ENCODE data around the gene MALT1.
A peak's percentile ranks its signal among the peaks of the same experiment; 100 is the strongest.
"Not testable (repeated sequence)": the region's sequence is repeated elsewhere in the genome, so short reads cannot be mapped to it uniquely, and the experiment has no call there.

Gene MALT1

DNA sequence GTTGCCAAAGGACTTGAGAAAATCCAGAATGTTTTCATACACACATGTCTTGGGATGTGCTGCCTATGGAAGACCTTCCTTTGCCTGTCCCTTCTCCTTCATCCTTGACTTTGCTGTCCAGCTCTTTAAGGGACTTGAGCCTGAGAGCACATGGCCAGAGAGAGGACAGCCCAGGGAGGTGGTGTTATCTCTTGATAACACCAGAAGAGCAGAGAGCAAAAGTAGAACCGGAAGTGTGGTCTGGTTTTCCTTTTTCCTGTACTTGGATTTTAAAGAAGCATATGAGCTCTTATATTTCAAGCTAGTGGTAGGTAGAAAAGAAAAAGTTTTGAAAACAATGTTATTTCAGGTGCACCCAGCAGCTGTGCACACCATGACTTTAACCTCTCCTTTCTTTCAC lies 99.3 kb downstream of the MALT1 start:
- no peak for DNase-seq (ENCODE audit: low read depth in 2 of 3, low spot score in 2 of 3)

DNA sequence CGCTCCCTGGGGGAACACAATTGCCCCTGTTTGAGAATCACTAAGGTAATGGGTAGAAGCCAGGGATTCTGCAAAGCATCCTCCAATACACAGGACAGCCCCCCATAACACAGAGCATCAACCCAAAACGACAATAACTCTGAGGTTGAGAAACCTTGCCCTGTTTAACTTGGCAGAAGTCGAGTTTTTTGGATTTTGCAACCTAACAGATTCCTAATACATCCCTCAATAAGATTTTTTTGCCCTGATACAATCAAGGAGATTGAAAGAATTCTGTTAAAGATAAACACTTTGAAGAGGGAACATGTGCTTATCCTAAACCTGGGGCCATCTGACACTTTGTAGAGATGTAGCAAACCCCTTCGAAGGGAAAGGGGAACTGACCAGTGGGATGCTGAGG lies 100.9 kb downstream of the MALT1 start:
- DNase-seq (ENCODE audit: low read depth in 2 of 3, low spot score in 2 of 3), result no peak

DNA sequence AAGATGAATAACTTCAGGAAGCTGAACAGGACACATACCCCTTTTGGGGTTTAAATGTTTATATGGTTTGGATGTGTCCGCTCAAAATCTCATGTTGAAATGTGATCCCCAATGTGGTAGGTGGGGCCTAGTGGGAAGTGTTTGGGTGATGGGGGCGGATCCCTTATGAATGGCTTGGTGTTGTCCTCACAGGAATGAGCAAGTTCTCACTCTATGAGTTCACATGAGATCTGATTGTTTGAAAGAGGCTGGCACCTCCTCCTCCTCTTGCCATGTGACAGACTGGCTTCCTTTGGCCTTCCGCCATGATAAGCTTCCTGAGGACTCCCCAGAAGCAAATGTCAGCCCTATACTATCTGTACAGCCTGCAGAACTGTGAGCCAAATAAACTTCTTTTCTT lies 104.8 kb downstream of the MALT1 start:
- no peak for DNase-seq (ENCODE audit: low read depth in 2 of 3, low spot score in 2 of 3)

DNA sequence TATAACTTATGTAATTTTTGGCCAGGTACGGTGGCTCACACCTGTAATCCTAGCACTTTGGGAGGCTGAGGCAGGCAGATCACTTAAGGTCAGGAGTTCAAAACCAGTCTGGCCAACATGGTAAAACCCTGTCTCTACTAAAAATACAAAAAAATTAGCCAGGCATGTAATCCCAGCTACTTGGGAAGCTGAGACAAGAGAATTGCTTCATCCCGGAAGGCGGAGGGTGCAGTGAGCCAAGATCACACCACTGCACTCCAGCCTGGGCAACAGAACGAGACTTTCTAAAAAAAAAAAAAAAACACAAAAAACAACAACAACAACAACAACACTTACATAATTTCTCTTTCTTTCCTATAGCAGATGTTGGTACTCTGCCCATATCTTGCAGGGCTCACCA lies 105.3 kb downstream of the MALT1 start:
- not testable (repeated sequence) for DNase-seq (ENCODE audit: low read depth in 2 of 3, low spot score in 2 of 3)

DNA sequence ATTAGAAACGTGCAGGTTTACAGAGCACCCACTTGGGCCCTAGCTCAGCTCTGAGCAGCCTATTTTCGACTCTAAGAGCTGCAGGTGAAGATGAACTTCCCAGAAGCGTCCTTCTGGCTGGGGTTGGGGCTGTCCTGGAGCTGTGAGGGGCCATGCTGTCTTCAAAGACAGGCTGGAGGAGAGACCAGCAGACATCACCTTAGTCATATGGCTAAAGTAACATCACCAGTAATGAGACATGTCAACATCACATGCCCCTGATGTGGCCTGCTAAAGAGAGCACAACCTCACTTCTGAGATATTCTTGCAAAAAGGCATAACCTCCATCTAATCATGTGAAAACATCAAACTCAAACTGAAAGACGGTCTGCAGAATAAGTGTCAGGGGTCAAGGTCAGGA lies 106.2 kb downstream of the MALT1 start:
- DNase-seq (ENCODE audit: low read depth in 2 of 3, low spot score in 2 of 3), result no peak

DNA sequence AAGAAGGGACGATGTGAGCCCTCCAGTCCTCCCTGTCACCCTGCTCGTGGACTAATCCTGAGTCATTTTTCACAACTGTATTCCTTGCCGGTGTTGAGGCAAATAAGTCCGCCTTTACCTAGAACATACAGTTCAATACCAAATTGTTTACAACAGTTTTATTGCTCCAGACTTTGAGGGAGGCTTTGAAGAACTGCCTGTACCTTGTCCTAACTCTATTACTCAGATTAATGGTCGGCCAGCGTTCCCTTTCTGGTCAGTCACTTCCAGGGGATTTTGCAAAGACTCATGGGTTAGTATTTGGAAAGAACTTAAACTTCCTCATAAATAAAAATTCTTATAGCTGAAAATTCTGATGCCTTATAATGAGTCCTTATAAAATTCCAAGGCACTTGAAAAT lies 108.3 kb downstream of the MALT1 start:
- DNase-seq (ENCODE audit: low read depth in 2 of 3, low spot score in 2 of 3), result no peak

DNA sequence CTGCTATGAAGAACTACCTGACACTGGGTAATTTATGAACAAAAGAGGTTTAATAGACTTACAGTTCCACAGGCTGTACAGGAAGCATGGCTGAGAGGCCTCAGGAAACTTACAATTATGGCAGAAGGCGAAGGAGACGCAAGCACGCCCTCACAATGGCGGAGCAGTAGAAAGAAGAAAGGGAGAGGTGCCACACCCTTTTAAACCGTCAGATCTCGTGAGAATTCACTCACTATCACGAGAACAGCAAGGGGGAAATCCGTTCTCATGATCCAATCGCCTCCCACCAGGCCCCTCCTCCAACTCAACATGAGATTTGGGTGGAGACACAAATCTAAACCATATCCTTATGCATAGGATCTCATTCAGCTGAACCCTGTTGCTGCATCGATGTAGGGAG lies 108.8 kb downstream of the MALT1 start:
- no peak for DNase-seq (ENCODE audit: low read depth in 2 of 3, low spot score in 2 of 3)

DNA sequence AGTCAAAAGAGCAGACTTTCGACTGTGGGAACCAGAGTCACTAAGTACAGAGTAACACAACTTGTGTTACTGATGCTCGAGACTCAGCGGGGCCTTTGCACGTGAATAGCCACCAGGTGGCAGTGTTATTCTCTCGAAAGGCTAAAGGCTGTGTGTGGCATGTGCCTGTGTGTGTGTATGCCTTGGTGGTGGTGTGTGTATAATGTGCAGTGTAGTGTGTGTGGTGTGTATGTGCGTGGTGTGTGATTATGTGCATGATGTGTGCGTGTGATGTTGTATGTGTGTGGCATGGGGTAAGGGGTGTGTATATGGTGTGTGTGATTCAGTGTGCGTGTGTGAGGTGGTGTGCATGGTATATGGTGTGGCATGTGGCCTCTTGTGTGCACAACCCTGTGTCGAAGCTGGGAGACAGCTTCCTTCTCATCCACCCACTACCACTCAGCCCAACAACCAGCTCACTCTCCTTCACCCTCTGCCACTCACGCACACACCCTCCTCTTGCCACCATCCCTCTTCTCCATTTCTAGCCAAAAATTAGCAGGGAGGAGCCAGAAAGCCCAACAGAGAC lies 110.4 kb downstream of the MALT1 start:
- peak; percentile 20 to 40 (median 23) for DNase-seq (ENCODE audit: low read depth in 2 of 3, low spot score in 2 of 3)

DNA sequence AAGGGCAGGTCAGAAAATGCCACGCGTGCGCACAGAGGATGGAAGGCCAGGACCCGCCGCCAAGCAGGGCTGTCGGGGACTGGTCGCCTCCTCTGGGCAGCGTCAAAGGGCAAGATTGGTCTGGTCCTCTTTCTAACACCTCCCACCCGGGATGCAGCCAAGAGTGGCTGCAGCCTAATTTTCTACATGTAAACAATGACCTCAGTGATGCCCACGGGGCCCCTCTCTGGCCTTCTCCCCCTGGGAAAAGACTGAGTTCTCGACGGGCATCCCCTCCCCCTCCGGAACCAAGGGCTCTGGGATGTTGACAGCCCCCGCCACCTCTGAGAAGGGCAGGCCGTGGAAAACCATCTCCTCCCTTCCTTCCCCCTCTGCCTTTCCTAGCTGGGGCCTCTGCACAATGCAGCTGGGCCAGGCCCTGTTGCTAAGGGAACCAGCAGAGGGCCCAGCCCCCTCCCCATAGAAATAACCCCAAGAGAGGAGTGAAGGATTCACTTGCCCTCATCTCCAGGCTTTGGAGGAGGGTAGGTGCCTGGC lies 113.4 kb downstream of the MALT1 start:
- DNase-seq (ENCODE audit: low read depth in 2 of 3, low spot score in 2 of 3), result no peak

DNA sequence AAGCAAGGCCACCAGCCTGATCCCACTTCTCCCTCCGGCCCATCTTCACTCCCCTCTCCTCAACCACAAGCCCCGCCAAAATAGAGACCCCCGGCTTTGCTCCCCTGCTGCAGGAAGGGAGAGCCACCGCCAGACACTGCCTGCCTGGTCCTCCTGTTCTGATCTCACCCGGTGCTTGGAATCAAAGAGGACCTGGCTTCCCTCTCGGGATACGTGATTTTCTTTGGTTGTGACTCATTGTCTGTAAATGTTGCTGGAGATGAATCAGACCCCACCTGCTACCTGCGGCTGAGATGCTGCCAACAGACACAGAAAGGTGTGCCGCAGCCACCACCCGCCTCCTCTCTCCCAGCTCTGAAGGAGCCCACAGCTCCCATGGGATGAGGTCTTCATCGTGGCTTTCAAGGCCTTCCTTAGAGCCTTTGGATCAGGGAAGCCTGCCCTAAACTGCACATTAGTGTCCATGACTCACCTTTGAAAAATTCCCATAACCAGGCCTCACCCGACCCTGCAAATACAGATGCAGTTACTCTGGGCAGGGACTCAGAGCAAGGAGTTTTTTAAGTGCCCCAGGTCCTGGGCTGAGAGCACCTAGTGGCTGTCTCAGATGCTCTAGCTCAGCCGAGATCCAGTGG lies 114.0 kb downstream of the MALT1 start:
- no peak for DNase-seq (ENCODE audit: low read depth in 2 of 3, low spot score in 2 of 3)

DNA sequence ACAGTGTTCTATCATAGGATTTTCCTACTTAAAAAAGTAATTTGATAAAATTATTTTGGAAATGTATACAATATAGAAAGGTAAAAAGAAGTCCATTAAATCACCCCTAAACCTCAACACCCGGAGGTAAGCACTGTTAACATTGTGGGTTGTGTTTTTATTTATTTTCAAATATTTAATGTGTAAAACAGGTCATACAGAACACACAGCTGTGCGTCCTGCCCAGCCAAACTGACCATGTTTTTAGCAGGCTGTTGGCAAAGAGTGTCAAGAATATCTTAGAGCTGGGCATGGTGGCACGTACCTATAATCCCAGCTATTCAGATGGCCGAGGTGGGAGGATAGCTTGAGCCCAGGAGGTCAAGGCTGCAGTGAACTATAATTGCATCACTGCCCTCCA lies 114.6 kb downstream of the MALT1 start:
- DNase-seq (ENCODE audit: low read depth in 2 of 3, low spot score in 2 of 3), result no peak

DNA sequence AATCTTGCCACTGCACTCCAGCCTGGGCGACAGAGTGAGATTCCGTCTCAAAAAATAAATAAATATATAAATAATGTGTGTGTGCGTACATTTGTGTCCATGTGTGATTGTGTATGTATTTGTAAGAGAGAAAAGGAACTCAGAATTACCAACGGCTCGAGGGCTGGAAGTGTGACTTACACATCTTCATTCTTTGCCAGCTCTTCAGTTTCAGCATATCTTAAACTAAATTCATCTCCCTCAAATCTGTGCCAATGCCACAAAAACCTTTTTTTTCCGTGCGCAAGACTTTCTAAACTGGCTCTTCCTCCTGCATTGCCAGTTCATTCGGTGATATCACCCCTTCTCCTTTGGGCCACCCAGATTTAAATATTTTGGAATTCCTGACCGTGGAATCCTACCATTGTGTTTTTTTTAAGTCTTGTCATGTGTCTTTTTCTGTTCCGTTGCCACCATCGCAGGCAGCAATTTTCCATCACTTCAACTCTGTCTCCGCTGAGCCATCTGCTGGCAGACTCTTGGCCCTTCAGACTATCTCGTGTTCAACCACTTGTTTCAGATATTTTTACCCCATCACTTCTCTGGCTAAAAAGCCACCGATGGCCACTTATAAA lies 116.4 kb downstream of the MALT1 start:
- DNase-seq (ENCODE audit: low read depth in 2 of 3, low spot score in 2 of 3), result no peak

DNA sequence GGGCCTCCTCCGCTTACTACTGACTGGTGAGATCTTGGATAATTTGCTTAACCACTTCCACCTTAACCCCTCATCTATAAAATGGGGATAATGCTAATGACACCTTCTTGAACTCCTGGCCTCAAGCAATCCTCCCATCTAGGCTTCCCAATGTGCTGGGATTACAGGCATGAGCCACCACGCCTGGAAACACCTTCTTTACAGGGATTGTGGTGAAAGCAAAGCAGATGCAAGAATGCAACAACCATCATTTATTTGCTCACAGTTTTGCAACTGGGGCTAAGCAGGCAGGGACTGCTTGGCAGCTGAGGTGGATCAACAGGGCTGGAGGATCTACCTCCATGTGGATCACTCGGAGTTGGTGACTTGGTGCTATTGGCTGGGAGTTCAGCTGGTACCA lies 117.2 kb downstream of the MALT1 start:
- DNase-seq (ENCODE audit: low read depth in 2 of 3, low spot score in 2 of 3), result no peak

DNA sequence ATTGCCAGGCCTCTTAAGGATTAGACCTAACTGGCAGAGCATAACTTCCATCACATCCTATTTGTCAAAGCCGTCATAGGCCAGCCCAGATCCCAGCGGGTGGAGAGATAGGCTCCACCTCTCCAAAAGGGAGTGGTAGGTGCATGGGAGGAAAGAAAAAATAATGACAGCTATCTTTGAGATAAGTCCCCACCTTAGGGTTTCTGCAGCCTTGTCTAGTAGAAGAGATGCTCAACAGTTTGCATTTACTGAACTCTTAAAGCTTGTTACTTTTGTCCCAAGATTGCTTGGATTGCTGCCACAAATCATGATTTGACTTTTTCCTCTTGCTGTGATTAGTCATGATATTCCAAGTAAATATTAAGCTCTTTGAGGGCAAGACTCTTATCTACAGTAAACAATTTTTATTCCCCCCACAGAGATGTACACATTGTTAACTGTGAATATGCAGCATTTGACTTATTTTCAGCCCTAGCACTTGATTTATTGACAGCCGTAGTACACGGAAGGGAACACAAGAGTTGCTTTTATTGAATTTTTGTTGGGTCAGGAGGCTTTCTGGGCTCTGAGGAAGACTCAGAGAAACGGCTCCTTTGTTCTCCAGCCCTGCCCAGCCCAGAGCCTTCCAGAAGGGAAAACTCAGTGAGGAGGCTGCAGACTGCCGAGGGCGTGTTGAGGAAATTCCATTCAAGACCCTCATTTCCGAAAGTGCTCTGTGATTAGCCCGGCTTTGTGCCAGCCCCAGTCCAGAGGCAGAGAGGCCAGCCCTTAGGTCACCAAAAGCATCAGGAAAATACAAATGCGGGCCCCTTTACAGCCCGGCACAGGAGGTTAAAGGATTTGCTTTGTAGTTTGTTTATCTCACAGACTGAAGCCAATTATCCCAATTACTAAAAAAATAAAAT lies 118.0 kb downstream of the MALT1 start:
- DNase-seq (ENCODE audit: low read depth in 2 of 3, low spot score in 2 of 3), result no peak

DNA sequence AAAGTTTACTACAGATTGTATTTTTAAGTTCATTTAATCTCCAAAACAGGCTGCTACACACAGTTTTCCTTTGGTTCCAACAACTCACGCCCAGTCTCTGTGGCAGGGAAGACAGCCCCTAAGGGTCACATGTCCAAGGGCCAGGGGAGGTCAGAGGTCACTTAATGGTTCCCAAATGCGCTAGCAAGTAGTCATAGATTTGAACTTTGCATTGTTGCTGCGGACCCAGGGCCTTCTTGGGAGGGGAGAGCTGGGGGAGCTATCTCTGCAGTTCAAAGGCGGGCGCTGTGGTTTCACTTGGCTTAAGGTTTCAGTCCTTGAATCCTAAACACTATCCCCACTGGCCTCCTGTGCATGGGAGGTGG lies 118.6 kb downstream of the MALT1 start:
- no peak for DNase-seq (ENCODE audit: low read depth in 2 of 3, low spot score in 2 of 3)

DNA sequence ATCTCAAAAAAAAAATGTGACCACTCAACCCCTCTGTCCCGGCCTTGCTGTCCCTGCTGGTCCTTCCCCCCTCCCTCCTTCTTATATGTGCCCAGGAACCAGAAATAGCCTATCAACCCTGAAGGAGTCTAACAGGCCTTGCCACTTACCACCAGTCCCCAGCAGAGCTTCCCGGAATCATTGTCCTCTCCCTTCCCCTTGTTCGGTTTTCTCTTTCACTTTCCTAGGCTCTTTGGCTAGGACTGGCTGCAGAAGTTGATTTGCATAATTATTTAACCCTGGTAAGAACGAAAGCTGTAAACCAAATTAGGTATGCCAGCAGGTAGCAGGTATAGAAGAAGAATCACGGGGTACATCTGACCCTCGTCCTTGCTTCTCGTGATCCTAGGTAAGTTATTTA lies 120.8 kb downstream of the MALT1 start:
- no peak for DNase-seq (ENCODE audit: low read depth in 2 of 3, low spot score in 2 of 3)

DNA sequence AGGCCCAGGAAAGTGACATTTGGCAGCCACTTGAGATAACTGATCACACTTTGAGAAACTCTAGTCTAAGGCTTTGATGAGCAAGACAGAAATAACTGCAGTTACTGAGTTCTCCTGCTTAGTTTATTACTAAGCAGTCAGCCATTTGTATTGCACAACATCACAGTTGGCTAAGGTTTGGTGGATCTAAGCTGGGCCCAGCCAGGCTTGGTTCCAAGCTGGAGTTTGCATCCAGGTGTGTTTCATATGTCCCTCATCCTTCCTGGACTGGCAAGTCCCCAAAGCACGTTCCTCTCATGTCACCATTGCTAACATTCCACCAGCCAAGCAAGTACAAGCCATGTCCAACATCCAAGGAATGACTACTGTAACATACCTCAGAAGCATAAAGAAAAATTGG lies 122.1 kb downstream of the MALT1 start:
- DNase-seq (ENCODE audit: low read depth in 2 of 3, low spot score in 2 of 3), result no peak

DNA sequence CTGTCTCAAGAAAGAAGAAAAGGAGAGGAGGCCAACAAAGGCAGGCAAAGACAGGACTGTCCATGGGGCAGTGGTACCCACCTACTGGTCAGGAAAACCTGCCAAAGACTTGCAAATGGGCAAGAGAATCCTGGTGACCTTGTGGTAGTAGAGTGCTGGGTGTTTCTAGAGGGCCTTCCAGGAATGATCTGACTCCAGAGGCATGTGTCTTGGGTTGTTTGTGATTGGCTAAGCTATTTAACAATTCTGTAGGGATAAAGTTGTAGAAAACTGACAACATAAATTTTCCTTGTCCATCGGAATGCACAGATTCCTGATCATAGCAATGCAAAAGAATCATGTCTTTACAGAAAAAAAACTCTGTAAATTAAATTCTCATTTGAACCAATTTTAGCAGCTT lies 125.0 kb downstream of the MALT1 start:
- DNase-seq (ENCODE audit: low read depth in 2 of 3, low spot score in 2 of 3), result no peak

DNA sequence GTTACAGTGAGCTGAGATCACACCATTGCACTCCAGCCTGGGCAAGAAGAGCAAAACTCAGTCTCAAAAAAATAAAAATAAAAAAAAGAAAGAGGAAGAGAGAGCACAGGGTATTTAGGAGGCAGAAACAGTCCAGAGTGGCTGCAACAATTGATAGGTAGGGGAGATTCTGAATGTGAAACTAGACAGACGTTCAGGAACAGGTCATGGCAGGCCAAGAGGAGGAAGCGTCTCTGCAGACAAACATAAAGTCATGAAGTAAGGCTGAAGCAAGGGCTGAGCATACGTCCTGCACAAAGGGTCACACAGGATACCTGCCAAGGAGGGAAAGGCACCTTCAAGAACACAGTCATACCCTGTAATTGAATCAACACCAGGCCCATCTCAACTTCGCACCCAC lies 129.3 kb downstream of the MALT1 start:
- no peak for DNase-seq (ENCODE audit: low read depth in 2 of 3, low spot score in 2 of 3)

DNA sequence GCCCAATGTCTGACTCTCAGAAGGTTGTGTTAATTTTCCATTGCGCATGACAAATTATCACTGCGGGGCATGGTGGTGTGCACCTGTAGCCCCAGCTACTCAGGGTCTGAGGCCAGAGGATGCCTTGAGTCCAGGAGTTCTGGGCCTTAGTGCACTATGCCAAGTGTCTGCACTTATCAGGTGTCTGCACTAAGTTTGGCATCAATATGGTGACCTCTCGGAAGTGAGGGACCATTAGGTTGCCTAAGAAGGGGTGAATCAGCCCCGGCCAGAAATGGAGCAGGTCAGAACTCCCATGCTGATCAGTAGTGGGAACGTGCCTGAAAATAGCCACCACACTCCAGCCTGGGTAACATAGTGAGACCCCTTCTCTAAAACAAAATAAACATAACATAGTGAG lies 131.7 kb downstream of the MALT1 start:
- DNase-seq (ENCODE audit: low read depth in 2 of 3, low spot score in 2 of 3), result no peak

DNA sequence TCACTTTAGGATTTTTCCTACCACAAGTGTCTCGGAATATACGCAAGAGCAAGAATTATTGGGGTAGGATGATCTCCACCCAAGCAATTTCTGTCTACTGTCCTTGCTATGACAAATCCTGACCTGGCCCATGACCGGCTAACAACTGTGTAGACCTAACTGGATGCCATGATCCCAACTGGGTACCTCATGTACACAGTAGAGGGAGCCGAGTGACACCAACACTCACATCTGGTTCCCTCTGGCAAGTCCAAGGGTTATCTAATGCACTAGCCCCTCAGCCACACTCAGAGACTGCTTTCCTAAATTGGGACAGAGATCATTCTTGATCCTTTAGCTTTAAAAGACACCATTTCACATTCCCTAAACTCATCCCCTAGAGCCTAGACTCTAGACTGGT lies 132.7 kb downstream of the MALT1 start:
- DNase-seq (ENCODE audit: low read depth in 2 of 3, low spot score in 2 of 3), result no peak

Measured in activated CD8-positive, alpha-beta memory T cell treated with anti-CD3 and anti-CD28 coated beads for 48 hours (primary cell).